HUES64 (cell line): ENCODE data around the gene CCDC85C.
A peak's percentile ranks its signal among the peaks of the same experiment; 100 is the strongest.

Experiments used
- H3K27ac ChIP-seq: 2 replicates; pipeline ENCODE4 v1.7.0; 2013; ENCODE audit warnings: low read depth, low read length, inconsistent platforms
- H3K27me3 ChIP-seq: 2 replicates; pipeline ENCODE4 v1.6.1; 2013; ENCODE audit warnings: mild to moderate bottlenecking, low read length; ENCODE audit not compliant: insufficient read depth
- H3K36me3 ChIP-seq: 2 replicates; pipeline ENCODE4 v1.6.1; 2013; ENCODE audit warnings: mild to moderate bottlenecking, low read length; ENCODE audit not compliant: insufficient read depth
- H3K4me1 ChIP-seq: 2 replicates; pipeline ENCODE4 v1.6.1; 2013; ENCODE audit warnings: mild to moderate bottlenecking, low read length, moderate library complexity; ENCODE audit not compliant: insufficient read depth
- H3K4me3 ChIP-seq: 2 replicates; pipeline ENCODE4 v1.5.1; 2013; ENCODE audit warnings: mild to moderate bottlenecking, low read length, moderate library complexity
- H3K9ac ChIP-seq: 2 replicates; pipeline ENCODE4 v1.6.1; 2013; ENCODE audit warnings: mild to moderate bottlenecking, low read depth, low read length
- H3K9me3 ChIP-seq: 2 replicates; pipeline ENCODE4 v1.6.1; 2013; ENCODE audit warnings: low read depth, low read length; ENCODE audit not compliant: insufficient read depth
- WGBS: fragments of 150-250, 120-280 bp; methylation state at CpG from one replicate; pipeline ENCODE4 v1.1.7; 2013; ENCODE audit warnings: missing lambda C conversion rate; 5-methylcytosine and 5-hydroxymethylcytosine counted together

CCDC85C gene

DNA sequence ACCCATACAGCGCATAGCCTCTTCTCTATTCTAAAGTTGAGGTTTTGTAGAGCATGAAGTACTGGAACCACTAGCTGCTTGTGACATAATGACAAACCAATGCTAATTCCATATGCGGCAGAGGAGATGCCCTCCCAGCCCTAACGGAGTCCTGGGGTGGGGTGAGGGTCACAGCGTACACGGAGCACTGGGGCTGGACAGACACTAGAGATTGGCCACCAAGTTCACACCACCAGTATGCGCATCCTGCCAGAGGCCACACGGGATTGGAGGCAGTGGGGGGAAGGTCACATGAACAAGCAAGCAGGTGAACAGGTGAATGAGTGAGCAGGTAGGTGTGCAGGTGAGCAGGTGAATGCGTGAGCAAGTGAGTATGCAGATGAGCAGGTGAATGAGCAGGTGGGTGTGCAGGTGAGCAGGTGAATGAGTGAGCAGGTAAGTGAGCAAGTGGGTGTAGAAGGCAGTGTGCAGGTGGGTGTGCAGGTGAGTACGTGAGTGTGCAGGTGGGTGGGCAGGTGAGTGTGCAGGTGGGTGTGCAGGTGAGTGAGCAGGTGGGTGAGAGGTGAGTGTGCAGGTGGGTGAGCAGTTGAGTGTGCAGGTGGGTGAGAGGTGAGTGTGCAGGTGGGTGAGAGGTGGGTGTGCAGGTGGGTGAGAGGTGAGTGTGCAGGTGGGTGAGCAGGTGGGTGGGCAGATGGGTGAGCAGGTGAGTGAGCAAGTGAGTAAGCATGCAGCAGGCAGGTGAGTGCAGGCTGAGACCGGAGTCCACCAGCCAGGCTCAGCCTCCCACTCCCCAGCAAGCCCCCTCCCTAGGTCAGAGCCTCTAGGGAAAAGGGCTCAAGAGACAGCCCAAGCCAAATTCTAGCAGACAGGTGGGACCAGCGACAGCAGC, 52.7 kb downstream of the CCDC85C start:
- peaks cover 16% of the 10 kb centered on the region; the same call in 1 of the 2 replicates for H3K4me1 ChIP-seq
- 80% methylated on average over 11 of the region's 11 CpGs for WGBS

DNA sequence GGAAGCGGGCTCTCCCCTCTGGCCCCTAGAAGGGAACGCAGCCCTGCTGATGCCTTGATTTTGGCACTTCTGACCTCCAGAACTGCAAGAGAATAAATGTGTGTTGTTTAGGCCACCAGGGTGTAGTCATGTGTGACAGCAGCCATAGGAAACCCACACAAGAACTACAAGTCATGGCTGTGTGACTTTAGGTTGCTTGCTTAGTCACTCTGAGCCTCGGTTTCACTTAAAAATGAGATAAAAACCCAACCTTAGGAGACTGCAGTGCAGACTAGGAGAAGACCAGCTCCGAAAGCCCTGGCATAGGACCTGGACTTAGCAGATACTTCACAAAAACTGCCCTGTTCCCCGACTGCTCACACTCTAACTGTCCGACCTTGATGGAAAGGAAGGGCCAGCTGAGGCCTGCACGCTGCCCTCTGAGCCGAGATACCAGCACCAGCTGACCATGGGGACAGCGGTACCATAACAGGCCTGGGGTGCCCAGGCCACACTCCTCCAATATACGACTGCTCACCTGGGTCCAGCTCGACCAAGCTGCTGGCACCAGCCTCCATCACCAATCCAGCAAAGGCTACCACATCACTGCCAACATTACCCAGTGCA, 53.5 kb downstream of the CCDC85C start:
- H3K4me3 ChIP-seq, result no peak overlapping the region
- peaks cover 23% of the 10 kb centered on the region; the same call in 1 of the 2 replicates for H3K4me1 ChIP-seq
- H3K9me3 ChIP-seq, result no peaks in the 10 kb centered on the region
- H3K9ac ChIP-seq, result no peak overlapping the region
- WGBS, result 95% methylated on average over 11 of the region's 11 CpGs
- H3K27ac ChIP-seq, result no peak overlapping the region
- H3K27me3 ChIP-seq, result no peaks in the 10 kb centered on the region
- H3K36me3 ChIP-seq, result no peaks in the 10 kb centered on the region

More for the DNA sequence above, 52.7 kb downstream of the CCDC85C start:
- no peaks in the 10 kb centered on the region for H3K27me3 ChIP-seq
- no peak overlapping the region for H3K27ac ChIP-seq
- no peak overlapping the region for H3K9ac ChIP-seq
- no peaks in the 10 kb centered on the region for H3K9me3 ChIP-seq
- no peaks in the 10 kb centered on the region for H3K36me3 ChIP-seq
- no peak overlapping the region for H3K4me3 ChIP-seq

DNA sequence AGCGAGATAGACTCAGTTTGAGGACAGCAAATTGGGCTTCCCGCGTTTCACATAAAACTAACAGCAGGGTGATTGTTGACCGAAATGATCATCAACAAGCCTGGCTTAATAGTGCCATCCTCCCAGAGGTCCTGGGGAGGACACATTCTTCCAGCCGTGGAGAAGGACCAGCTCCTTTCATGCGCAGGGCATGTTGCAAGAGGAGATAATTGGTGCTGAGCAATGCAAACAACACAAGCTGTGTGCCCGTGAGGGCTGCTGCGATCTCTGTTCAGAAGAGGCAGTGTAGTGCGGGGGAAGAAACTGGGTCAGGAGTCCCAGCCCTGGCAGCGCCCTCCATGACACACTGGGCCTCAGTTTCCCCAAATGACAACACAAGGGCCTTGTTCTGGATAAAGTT, 54.3 kb downstream of the CCDC85C start:
- no peaks in the 10 kb centered on the region for H3K27me3 ChIP-seq
- 69% methylated on average over 10 of the region's 10 CpGs for WGBS
- no peaks in the 10 kb centered on the region for H3K36me3 ChIP-seq
- no peak overlapping the region for H3K4me3 ChIP-seq
- H3K27ac ChIP-seq, result no peak overlapping the region
- H3K4me1 ChIP-seq, result peaks cover 25% of the 10 kb centered on the region; the same call in 1 of the 2 replicates
- no peaks in the 10 kb centered on the region for H3K9me3 ChIP-seq
- no peak overlapping the region for H3K9ac ChIP-seq

GRCh38 chr14:99548871-99549515, 55.0 kb downstream of the CCDC85C start:
- Histone ChIP-seq H3K27ac (no peak overlapping the region), H3K9ac (no peak overlapping the region), H3K36me3 (no peaks in the 10 kb centered on the region), H3K9me3 (no peaks in the 10 kb centered on the region), H3K27me3 (no peaks in the 10 kb centered on the region), H3K4me3 (no peak overlapping the region), H3K4me1 (peaks cover 25% of the 10 kb centered on the region; the same call in 1 of the 2 replicates)
- 78% methylated on average over 7 of the region's 10 CpGs for WGBS

GRCh38 chr14:99548255-99548654, 55.8 kb downstream of the CCDC85C start:
- H3K27ac ChIP-seq, result no peak overlapping the region
- peaks cover 25% of the 10 kb centered on the region; the same call in 1 of the 2 replicates for H3K4me1 ChIP-seq
- no peak overlapping the region for H3K4me3 ChIP-seq
- H3K27me3 ChIP-seq, result no peaks in the 10 kb centered on the region
- no peak overlapping the region for H3K9ac ChIP-seq
- no peaks in the 10 kb centered on the region for H3K9me3 ChIP-seq
- WGBS, result 94% methylated on average over 18 of the region's 18 CpGs
- no peaks in the 10 kb centered on the region for H3K36me3 ChIP-seq

DNA sequence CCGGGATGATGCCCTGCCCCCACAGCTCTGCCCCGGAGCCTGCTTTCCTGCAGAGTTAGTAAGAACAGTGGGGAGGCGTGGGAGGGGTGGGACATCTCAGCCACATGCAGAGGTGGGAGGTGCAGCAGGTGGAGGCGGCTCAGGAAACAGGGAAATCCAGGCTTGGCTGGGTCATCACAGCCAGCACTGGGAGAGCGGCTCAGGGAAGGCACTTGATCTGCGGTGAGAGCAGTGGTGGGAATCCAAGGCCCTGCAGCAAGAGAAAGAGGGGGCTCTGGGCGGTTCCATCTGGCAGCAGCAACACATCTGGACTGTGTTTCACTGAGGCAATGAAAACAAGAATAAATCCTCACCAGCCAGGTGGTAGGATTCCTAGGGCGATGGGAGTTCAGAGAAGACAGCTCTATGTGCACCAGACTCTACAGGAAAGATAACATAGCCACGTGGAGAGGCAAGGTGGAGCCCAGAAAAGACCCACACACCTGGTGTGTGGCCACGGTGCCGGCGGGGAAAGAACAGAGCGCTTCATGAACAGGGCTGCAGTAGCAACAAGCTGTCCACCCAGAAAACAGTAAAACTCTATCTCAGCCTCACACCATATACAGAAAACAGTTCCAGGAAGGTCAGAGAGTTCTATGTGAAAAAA, 57.6 kb downstream of the CCDC85C start:
- Histone ChIP-seq H3K9me3 (no peaks in the 10 kb centered on the region), H3K4me1 (peaks cover 25% of the 10 kb centered on the region; the same call in 1 of the 2 replicates), H3K4me3 (no peak overlapping the region), H3K9ac (no peak overlapping the region), H3K27ac (peak overlapping the region; percentile 17; the same call in 1 of the 2 replicates), H3K27me3 (no peaks in the 10 kb centered on the region), H3K36me3 (no peaks in the 10 kb centered on the region)
- WGBS, result 32% methylated on average over 13 of the region's 13 CpGs

DNA sequence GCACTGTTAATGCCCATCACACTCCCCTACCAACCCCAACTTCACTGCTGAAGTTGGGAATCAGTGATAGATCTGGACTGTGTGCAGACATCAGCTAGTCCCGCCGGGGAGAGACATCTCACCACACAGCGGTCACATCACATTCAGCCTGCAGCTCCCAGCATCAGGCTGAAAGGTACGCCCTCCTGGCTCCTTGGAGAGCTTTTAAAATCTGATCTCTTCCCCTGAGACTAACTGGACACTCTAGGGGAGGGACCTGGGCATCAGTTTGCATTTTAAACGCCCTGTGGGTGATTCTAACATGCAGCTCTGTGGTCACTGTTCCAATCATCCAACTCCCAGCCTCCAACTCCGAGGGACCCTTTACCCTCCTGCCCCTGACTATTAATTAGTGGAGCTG, 58.4 kb downstream of the CCDC85C start:
- Histone ChIP-seq H3K27me3 (no peaks in the 10 kb centered on the region), H3K9ac (no peak overlapping the region), H3K36me3 (no peaks in the 10 kb centered on the region), H3K9me3 (no peaks in the 10 kb centered on the region), H3K27ac (0 out of 2 replicates have a peak overlapping the region, but pooled peaks have one; percentile 11), H3K4me3 (no peak overlapping the region), H3K4me1 (peaks cover 25% of the 10 kb centered on the region; the same call in 1 of the 2 replicates)
- WGBS, result 76% methylated on average over 5 of the region's 6 CpGs

DNA sequence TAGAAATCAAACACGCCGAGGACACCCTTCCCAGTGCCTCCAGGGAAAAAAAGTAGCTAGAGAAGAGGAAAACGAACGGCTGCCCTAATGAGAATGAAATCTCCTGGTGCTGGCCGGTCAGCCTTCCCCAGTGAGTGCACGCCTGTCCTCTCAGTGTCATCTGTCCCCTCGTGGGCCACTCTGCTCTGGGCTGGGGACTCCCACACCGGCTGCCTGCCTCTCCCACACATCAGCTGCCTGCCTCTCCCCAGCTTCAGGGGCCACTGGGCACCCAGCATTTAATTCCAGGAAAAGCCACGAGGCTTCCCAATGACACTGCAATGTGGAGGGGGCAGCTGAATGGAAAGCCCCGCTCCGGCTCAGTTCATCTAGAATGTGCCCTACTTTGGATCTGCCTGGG, 59.0 kb downstream of the CCDC85C start:
- Histone ChIP-seq H3K27ac (no peak overlapping the region), H3K4me1 (peaks cover 25% of the 10 kb centered on the region; the same call in 1 of the 2 replicates), H3K36me3 (no peaks in the 10 kb centered on the region), H3K27me3 (no peaks in the 10 kb centered on the region), H3K9ac (no peak overlapping the region), H3K9me3 (no peaks in the 10 kb centered on the region), H3K4me3 (no peak overlapping the region)
- 79% methylated on average over 11 of the region's 11 CpGs for WGBS

DNA sequence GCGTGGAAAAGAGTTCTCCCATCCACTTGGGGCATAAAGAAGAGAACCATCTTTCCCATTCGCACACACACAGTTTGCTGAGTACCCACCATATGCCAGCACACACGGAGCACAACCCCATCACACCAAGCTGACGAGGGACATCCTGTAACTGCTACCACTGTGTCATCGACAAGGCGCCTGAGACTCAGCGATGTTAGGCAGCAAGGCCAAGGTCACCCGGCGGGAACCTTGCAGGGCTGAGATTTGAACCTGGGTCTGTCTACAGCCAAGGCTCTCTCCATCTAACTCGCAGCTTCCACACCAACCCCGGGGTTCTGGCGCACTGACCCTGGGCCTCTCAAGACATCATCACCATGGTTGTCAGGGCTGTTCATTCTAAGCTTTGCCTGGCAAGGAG, 60.0 kb downstream of the CCDC85C start:
- H3K36me3 ChIP-seq, result no peaks in the 10 kb centered on the region
- no peaks in the 10 kb centered on the region for H3K27me3 ChIP-seq
- H3K9me3 ChIP-seq, result no peaks in the 10 kb centered on the region
- WGBS, result 92% methylated on average over 12 of the region's 12 CpGs
- peaks cover 22% of the 10 kb centered on the region; the same call in 1 of the 2 replicates for H3K4me1 ChIP-seq
- no peak overlapping the region for H3K27ac ChIP-seq
- H3K4me3 ChIP-seq, result no peak overlapping the region
- H3K9ac ChIP-seq, result no peak overlapping the region

DNA sequence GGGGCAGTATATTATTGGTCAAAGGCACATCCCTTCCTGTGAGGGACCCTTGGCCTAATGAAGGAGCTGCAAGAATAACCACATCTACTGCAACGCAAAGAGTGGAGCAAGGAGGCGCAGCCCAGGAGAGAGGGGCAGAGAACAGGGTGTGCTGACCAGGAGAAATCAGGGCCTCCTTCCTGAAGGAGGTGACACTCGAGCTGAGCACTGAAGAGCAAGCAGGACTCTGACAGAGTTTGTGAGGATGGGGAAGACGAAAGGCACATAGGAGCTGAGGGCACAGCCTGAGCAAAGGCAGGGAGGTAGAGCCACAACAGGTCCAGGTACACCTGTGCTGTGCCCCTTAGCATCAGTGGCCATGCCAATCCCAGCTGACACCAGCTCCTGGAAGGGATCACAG, 60.6 kb downstream of the CCDC85C start:
- Histone ChIP-seq H3K4me1 (peaks cover 20% of the 10 kb centered on the region; the same call in 1 of the 2 replicates), H3K4me3 (no peak overlapping the region), H3K27me3 (no peaks in the 10 kb centered on the region), H3K27ac (no peak overlapping the region), H3K9me3 (no peaks in the 10 kb centered on the region), H3K9ac (no peak overlapping the region), H3K36me3 (no peaks in the 10 kb centered on the region)
- WGBS, result 85% methylated on average over 4 of the region's 4 CpGs
